PC-3 (cell line): ENCODE results near the gene C12orf75.
"Not testable (repeated sequence)": the region's sequence is repeated elsewhere in the genome, so short reads cannot be mapped to it uniquely, and the experiment has no call there.

Experiments used
- CTCF ChIP-seq: fragments of 300-600 bp; sonication (generic); conservative IDR thresholded peaks from 2 replicates; pipeline ENCODE4 v1.5.1; 2017; ENCODE audit warnings: antibody characterized with exemption, low read depth, mild to moderate bottlenecking, low read length
- EZH2phosphoT487 ChIP-seq: fragments of 300-600 bp; sonication (generic); IDR thresholded peaks from 2 replicates; pipeline ENCODE4 v1.6.1; 2018; ENCODE audit warnings: mild to moderate bottlenecking, antibody characterized with exemption, low read length, borderline replicate concordance

GRCh38 chr12:105310476-105311085 is 19.9 kb upstream of the C12orf75 start:
- not testable (repeated sequence) for TF ChIP-seq CTCF, EZH2phosphoT487
